ENCODE measurements around the gene PIAS2.

Gene PIAS2

GRCh38 chr18:46829947-46830346, 87.4 kb downstream of the PIAS2 start:
- no peak for TF ChIP-seq CTCF (IDR thresholded peaks at IDR 0.05; ENCODE audit: low read depth, low read length)
- DNase-seq (ENCODE audit: extremely low read depth, low read depth): no peak

GRCh38 chr18:46829531-46829930, 87.8 kb downstream of the PIAS2 start:
- DNase-seq (ENCODE audit: extremely low read depth, low read depth): no peak
- TF ChIP-seq CTCF (IDR thresholded peaks at IDR 0.05; ENCODE audit: low read depth, low read length): no peak

GRCh38 chr18:46821856-46822711, 95.2 kb downstream of the PIAS2 start:
- TF ChIP-seq CTCF (IDR thresholded peaks at IDR 0.05; ENCODE audit: low read depth, low read length): no peak
- DNase-seq (ENCODE audit: extremely low read depth, low read depth): no peak

- no peak for TF ChIP-seq CTCF (IDR thresholded peaks at IDR 0.05; ENCODE audit: low read depth, low read length)
- no peak for DNase-seq (ENCODE audit: extremely low read depth, low read depth)
These were observed 96.4 kb downstream of the PIAS2 start for GRCh38 chr18:46820863-46821262.

- DNase-seq (ENCODE audit: extremely low read depth, low read depth): no peak
- TF ChIP-seq CTCF (IDR thresholded peaks at IDR 0.05; ENCODE audit: low read depth, low read length): no peak
These were observed 101.6 kb downstream of the PIAS2 start for GRCh38 chr18:46815661-46816060.

GRCh38 chr18:46814399-46814798, 102.9 kb downstream of the PIAS2 start:
- no peak for DNase-seq (ENCODE audit: extremely low read depth, low read depth)
- no peak for TF ChIP-seq CTCF (IDR thresholded peaks at IDR 0.05; ENCODE audit: low read depth, low read length)

GRCh38 chr18:46812311-46812710, 105.0 kb downstream of the PIAS2 start:
- no peak for DNase-seq (ENCODE audit: extremely low read depth, low read depth)
- TF ChIP-seq CTCF (IDR thresholded peaks at IDR 0.05; ENCODE audit: low read depth, low read length): no peak
